Measurements from ENCODE around the gene B4GAT1.

Gene B4GAT1

GRCh38 chr11:66338276-66339161 is 8.9 kb downstream of the B4GAT1 start:
- TF ChIP-seq PAX5 (IDR thresholded peaks at IDR 0.05; ENCODE audit: insufficient read depth, low read length, severe bottlenecking) (no peak), POLR2AphosphoS5 (IDR thresholded peaks at IDR 0.05; ENCODE audit: low read depth, low read length) (no peak), SPI1 (IDR thresholded peaks at IDR 0.05; ENCODE audit: low read depth, low read length) (no peak), TAF1 (IDR thresholded peaks at IDR 0.05; ENCODE audit: low read depth, low read length) (no peak), POLR2A (IDR thresholded peaks at IDR 0.05; ENCODE audit: low read depth, low read length) (no peak), POU2F2 (IDR thresholded peaks at IDR 0.05; ENCODE audit: low read depth, low read length) (no peak)
- DNase-seq (ENCODE audit: insufficient read length, low spot score) (no peak), FAIRE-seq (no peak)

- DNase-seq (ENCODE audit: insufficient read length, low spot score) (no peak), FAIRE-seq (no peak)
- no peak for TF ChIP-seq SPI1 (IDR thresholded peaks at IDR 0.05; ENCODE audit: low read depth, low read length)
- no peak for TF ChIP-seq POLR2A (IDR thresholded peaks at IDR 0.05; ENCODE audit: low read depth, low read length)
- TF ChIP-seq POLR2AphosphoS5 (IDR thresholded peaks at IDR 0.05; ENCODE audit: low read depth, low read length), result no peak
- no peak for TF ChIP-seq PAX5 (IDR thresholded peaks at IDR 0.05; ENCODE audit: insufficient read depth, low read length, severe bottlenecking)
- TF ChIP-seq TAF1 (IDR thresholded peaks at IDR 0.05; ENCODE audit: low read depth, low read length), result no peak
- no peak for TF ChIP-seq POU2F2 (IDR thresholded peaks at IDR 0.05; ENCODE audit: low read depth, low read length)
These were observed 10.1 kb downstream of the B4GAT1 start for GRCh38 chr11:66337103-66337899.

GRCh38 chr11:66336234-66337102 is 11.0 kb downstream of the B4GAT1 start, which contains the start of gene RIN1:
Gene RIN1, minus strand, starts transcription at chr11:66336434. Its CDS starts 32 bp downstream, at chr11:66336402.
- TF ChIP-seq POU2F2 (IDR thresholded peaks at IDR 0.05; ENCODE audit: low read depth, low read length) (peak; percentile 66), SPI1 (IDR thresholded peaks at IDR 0.05; ENCODE audit: low read depth, low read length) (no peak)
- FAIRE-seq (peak; percentile 98), DNase-seq (ENCODE audit: insufficient read length, low spot score) (peak; percentile 90)

GRCh38 chr11:66335531-66336233 is 11.7 kb downstream of the B4GAT1 start:
- no peak for TF ChIP-seq POLR2AphosphoS5 (IDR thresholded peaks at IDR 0.05; ENCODE audit: low read depth, low read length)
- no peak for TF ChIP-seq POLR2A (IDR thresholded peaks at IDR 0.05; ENCODE audit: low read depth, low read length)
- no peak for TF ChIP-seq POU2F2 (IDR thresholded peaks at IDR 0.05; ENCODE audit: low read depth, low read length)
- no peak for TF ChIP-seq SPI1 (IDR thresholded peaks at IDR 0.05; ENCODE audit: low read depth, low read length)
- no peak for TF ChIP-seq TAF1 (IDR thresholded peaks at IDR 0.05; ENCODE audit: low read depth, low read length)
- no peak for TF ChIP-seq PAX5 (IDR thresholded peaks at IDR 0.05; ENCODE audit: insufficient read depth, low read length, severe bottlenecking)
- DNase-seq (ENCODE audit: insufficient read length, low spot score) (no peak), FAIRE-seq (peak; percentile 77)

- no peak for DNase-seq (ENCODE audit: insufficient read length, low spot score)
- FAIRE-seq, result no peak
These were observed 12.6 kb downstream of the B4GAT1 start for GRCh38 chr11:66334605-66335442.

GRCh38 chr11:66333896-66334604 is 13.4 kb downstream of the B4GAT1 start:
- FAIRE-seq (no peak), DNase-seq (ENCODE audit: insufficient read length, low spot score) (no peak)
- no peak for TF ChIP-seq POU2F2 (IDR thresholded peaks at IDR 0.05; ENCODE audit: low read depth, low read length)
- TF ChIP-seq SPI1 (IDR thresholded peaks at IDR 0.05; ENCODE audit: low read depth, low read length), result no peak
- TF ChIP-seq POLR2A (IDR thresholded peaks at IDR 0.05; ENCODE audit: low read depth, low read length), result no peak
- TF ChIP-seq TAF1 (IDR thresholded peaks at IDR 0.05; ENCODE audit: low read depth, low read length), result no peak
- no peak for TF ChIP-seq PAX5 (IDR thresholded peaks at IDR 0.05; ENCODE audit: insufficient read depth, low read length, severe bottlenecking)
- no peak for TF ChIP-seq POLR2AphosphoS5 (IDR thresholded peaks at IDR 0.05; ENCODE audit: low read depth, low read length)

More at GRCh38 chr11:66334605-66335442, 12.6 kb downstream of the B4GAT1 start:
- TF ChIP-seq POLR2A (IDR thresholded peaks at IDR 0.05; ENCODE audit: low read depth, low read length) (no peak), TAF1 (IDR thresholded peaks at IDR 0.05; ENCODE audit: low read depth, low read length) (no peak), SPI1 (IDR thresholded peaks at IDR 0.05; ENCODE audit: low read depth, low read length) (no peak), POLR2AphosphoS5 (IDR thresholded peaks at IDR 0.05; ENCODE audit: low read depth, low read length) (no peak), PAX5 (IDR thresholded peaks at IDR 0.05; ENCODE audit: insufficient read depth, low read length, severe bottlenecking) (no peak), POU2F2 (IDR thresholded peaks at IDR 0.05; ENCODE audit: low read depth, low read length) (no peak)

- DNase-seq (ENCODE audit: insufficient read length, low spot score), result no peak
- no peak for TF ChIP-seq POLR2A (IDR thresholded peaks at IDR 0.05; ENCODE audit: low read depth, low read length)
- no peak for TF ChIP-seq PAX5 (IDR thresholded peaks at IDR 0.05; ENCODE audit: insufficient read depth, low read length, severe bottlenecking)
- no peak for TF ChIP-seq TAF1 (IDR thresholded peaks at IDR 0.05; ENCODE audit: low read depth, low read length)
- no peak for TF ChIP-seq POLR2AphosphoS5 (IDR thresholded peaks at IDR 0.05; ENCODE audit: low read depth, low read length)
- TF ChIP-seq SPI1 (IDR thresholded peaks at IDR 0.05; ENCODE audit: low read depth, low read length), result no peak
- TF ChIP-seq POU2F2 (IDR thresholded peaks at IDR 0.05; ENCODE audit: low read depth, low read length), result no peak
- no peak for FAIRE-seq
These were observed 14.1 kb downstream of the B4GAT1 start for GRCh38 chr11:66333220-66333877.
